GM10266 (cell line): ENCODE results near the gene CDKN1C.

Experiments used
- DNase-seq: peaks from one replicate; pipeline ENCODE4 v3.0.0; 2012; ENCODE audit errors: extremely low spot score
- CTCF ChIP-seq: IDR thresholded peaks from 2 replicates; pipeline ENCODE4 v1.5.1; 2012; ENCODE audit warnings: mild to moderate bottlenecking, low read depth; ENCODE audit not compliant: control insufficient read depth, insufficient read depth; ENCODE audit errors: missing control alignments

The CDKN1C gene

DNA sequence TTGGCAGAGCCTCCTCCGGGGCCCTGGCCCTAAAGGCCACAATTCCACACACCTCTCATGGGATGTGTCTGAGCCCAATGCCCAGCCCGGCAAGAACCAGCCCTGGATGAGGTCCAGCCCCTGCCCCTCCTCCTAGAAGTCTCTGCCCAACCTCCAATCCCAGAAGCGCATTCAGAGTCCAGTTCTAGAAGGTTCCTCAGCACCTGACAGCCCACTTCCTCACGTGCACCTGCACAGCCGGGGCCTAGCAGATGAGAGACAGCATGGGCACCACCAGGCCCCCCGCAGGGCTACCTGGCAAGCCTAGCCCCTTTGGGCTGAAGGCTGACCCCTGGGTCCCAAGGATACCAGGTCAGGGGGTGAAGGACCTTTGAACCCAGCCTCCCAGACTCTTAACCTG lies 11.5 kb upstream of the CDKN1C start:
- TF ChIP-seq CTCF = no peak
- DNase-seq = no peak

DNA sequence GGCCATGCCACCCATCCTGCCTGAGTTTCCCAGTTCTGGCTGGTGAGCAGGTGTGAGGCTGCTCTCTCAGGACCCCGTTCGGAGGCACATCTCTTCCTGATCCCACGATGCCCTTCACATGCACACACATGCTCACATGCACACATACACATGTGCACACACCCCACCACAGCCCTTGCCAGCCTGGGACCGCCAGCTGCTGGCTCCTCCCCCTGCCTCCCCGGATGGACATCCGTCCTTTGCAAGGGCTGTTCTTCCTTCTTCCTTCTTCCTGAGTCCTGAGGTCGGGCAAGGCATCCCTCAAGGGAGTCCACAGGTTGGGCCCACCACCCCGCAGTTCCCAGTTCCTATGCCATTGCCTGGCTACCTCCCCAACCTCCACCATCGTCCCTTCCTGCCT lies 10.5 kb upstream of the CDKN1C start:
- DNase-seq = no peak
- TF ChIP-seq CTCF = no peak

GRCh38 chr11:2893935-2894334 lies 8.4 kb upstream of the CDKN1C start:
- DNase-seq = no peak
- no peak for TF ChIP-seq CTCF

DNA sequence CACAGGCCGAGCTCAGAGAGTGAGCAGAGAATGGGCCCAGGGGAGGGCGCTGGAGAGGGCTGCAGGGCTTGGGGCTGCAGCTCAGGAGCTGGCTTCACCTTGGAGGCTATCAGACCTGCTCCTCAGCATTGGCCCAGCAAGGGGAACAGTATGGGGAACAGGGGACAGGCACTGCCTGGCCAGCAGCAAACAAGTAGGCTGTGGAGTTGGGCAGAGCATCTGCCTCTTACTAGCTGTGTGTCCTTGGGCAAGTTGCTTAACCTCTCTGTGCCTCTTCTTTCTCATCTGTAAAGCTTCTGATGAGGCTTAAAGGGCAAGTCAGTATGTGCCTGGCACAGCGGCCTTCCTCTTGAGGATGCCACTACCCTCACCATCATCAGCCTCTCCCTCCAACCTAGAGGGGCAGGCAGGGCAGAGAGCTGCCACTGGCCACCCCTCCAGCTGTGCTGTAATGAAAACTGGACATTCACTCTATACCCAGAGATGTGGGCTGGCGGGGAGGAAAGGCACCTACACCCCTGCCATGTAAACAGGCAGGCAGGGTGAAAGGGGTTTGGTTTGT lies 7.5 kb upstream of the CDKN1C start:
- no peak for DNase-seq
- peak; percentile 32 for TF ChIP-seq CTCF

- TF ChIP-seq CTCF = peak; percentile 86
- peak; percentile 84 for DNase-seq
These were observed 6.8 kb upstream of the CDKN1C start for GRCh38 chr11:2892215-2892966.

DNA sequence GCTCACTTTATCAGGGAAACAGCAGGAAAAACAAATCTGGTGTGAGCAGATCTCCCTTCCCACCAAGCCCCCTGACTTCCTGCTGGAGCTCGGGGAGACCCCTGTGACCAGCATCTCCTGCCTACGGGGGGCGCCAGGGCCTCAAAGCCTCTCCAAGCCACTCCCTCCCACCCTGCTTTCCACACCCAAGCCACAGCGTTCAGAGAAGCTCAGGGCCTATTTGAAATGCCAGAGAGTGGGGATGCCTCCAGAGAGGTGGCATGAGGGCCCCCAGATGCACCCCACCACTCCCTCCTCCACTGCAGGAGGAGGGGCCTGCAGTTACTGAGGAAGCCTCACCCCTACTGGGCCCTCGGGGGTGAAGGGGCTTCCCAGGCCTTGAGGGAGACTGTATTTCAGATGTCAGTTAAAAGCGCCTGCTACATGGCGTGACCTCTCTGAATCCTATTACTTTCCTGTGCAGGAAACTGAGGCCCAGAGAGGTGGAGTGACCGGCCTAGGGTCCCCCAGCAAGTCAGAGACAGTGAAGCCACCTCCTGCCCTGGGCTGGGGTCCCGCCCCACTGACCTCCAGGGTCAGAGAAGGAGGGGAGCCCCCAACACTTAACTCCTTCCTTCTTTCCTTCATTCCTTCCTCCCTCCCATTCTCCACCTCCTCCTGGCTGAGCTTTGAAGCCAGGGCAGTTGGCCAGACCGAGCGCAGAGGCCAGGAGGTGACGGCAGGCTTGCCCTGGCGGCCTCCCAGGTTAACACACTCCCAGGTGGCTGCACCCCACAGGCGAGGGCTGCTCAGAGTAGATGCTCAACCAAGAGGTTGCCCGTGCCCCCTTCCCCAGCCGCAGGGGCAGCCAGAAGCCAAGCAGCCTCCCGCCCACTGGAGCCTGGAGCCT lies 6.0 kb upstream of the CDKN1C start:
- DNase-seq = no peak
- no peak for TF ChIP-seq CTCF
